IPS-NIHi7 (cell line): Measurements from ENCODE around the gene CTCFL.
A peak's percentile ranks its signal among the peaks of the same experiment; 100 is the strongest.
"Not testable (repeated sequence)": the region's sequence is repeated elsewhere in the genome, so short reads cannot be mapped to it uniquely, and the experiment has no call there.

ENCODE experiments used
- DNase-seq: peaks from one replicate; pipeline ENCODE4 v3.0.0; 2012; ENCODE audit warnings: mixed read lengths; ENCODE audit errors: extremely low spot score

CTCFL gene

GRCh38 chr20:57482148-57482547 lies 42.8 kb downstream of the CTCFL start:
- peak; percentile 36 for DNase-seq

- no peak for DNase-seq
Measured at GRCh38 chr20:57481281-57481711, 43.6 kb downstream of the CTCFL start.

- no peak for DNase-seq
Measured at GRCh38 chr20:57480444-57481160, 44.3 kb downstream of the CTCFL start.

GRCh38 chr20:57479196-57479595 lies 45.7 kb downstream of the CTCFL start:
- DNase-seq, result no peak

- no peak for DNase-seq
Measured at GRCh38 chr20:57478176-57478575, 46.8 kb downstream of the CTCFL start.

GRCh38 chr20:57476641-57477461 lies 48.1 kb downstream of the CTCFL start:
- no peak for DNase-seq

GRCh38 chr20:57476084-57476526 lies 48.8 kb downstream of the CTCFL start:
- no peak for DNase-seq

GRCh38 chr20:57475388-57476083 lies 49.4 kb downstream of the CTCFL start:
- DNase-seq, result no peak

- no peak for DNase-seq
Measured at GRCh38 chr20:57474816-57475215, 50.1 kb downstream of the CTCFL start.

GRCh38 chr20:57474205-57474604 lies 50.7 kb downstream of the CTCFL start:
- no peak for DNase-seq

GRCh38 chr20:57473246-57474048 lies 51.5 kb downstream of the CTCFL start:
- DNase-seq, result no peak

- not testable (repeated sequence) for DNase-seq
Measured at GRCh38 chr20:57472474-57472873, 52.5 kb downstream of the CTCFL start.

- DNase-seq, result no peak
Measured at GRCh38 chr20:57471496-57472372, 53.2 kb downstream of the CTCFL start.

GRCh38 chr20:57470666-57471495 lies 54.1 kb downstream of the CTCFL start:
- DNase-seq, result no peak

- DNase-seq, result no peak
Measured at GRCh38 chr20:57470212-57470522, 54.8 kb downstream of the CTCFL start.

- DNase-seq, result no peak
Measured at GRCh38 chr20:57469418-57470211, 55.3 kb downstream of the CTCFL start.

GRCh38 chr20:57468523-57469417 lies 56.2 kb downstream of the CTCFL start:
- no peak for DNase-seq

- no peak for DNase-seq
Measured at GRCh38 chr20:57467742-57468141, 57.2 kb downstream of the CTCFL start.
